HG02852 (cell line): ENCODE data around the gene SH3BP5.

Experiments
- ATAC-seq: cut with Tn5 transposase; IDR thresholded peaks from one replicate; pipeline ENCODE4 v1.9.1; 2021; ENCODE audit warnings: mild to moderate bottlenecking, moderate library complexity; ENCODE audit not compliant: unreplicated experiment

Gene SH3BP5

GRCh38 chr3:15206662-15207576 lies 125.5 kb downstream of the SH3BP5 start:
- ATAC-seq, result no peak

GRCh38 chr3:15205934-15206661 lies 126.3 kb downstream of the SH3BP5 start, which contains the start of gene CAPN7:
Gene CAPN7 (plus strand): TSS chr3:15206246. CDS start chr3:15206496, 250 bp downstream.
- ATAC-seq, result peak; percentile 87

GRCh38 chr3:15205482-15205933 lies 126.9 kb downstream of the SH3BP5 start:
- no peak for ATAC-seq
